Measurements from ENCODE around the gene BAIAP2L2. TPM values are rescaled to one million over a fixed set of nuclear protein-coding genes. Genes with fewer than 3 reads are reported as not detected.

Gene BAIAP2L2
- total RNA-seq, 1 donor = 1.1 TPM

DNA sequence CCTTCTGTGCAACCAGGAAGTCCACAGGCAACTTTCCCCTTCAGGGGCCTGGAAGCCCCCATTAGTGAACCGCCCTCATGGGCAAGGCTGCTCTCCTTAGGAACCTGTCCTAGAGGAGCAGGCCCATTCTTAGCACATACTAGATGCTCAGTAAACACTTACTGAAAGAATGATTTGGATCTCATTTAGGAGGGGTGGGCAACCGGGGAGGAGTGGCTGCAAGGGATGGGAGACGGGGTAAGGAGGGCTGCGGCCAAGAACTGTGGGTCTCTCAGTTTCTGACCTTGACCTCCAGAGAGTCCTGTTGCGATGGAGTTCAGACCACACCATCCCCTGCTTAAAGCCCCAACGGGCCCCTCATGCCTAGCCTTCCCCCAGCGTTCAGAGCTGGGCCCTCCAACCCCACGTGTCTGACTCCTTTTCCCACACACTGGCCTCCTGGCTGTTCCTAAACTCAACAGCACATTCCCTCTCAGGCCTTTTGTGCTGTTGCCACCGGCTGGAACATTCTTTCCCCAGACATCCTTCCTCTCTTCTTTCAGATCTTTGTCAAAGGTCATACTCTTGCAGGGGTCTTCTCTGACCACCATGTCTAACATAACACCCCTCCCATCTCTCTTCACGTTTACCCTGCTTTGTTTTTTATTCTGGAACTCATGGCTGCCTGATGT, 74.0 kb downstream of the BAIAP2L2 start:
- Histone ChIP-seq H3K36me3 (ENCODE audit: insufficient read depth, low read length) (no peaks in the 10 kb centered on the region), H3K9me3 (ENCODE audit: low read depth, low read length) (no peaks in the 10 kb centered on the region)

DNA sequence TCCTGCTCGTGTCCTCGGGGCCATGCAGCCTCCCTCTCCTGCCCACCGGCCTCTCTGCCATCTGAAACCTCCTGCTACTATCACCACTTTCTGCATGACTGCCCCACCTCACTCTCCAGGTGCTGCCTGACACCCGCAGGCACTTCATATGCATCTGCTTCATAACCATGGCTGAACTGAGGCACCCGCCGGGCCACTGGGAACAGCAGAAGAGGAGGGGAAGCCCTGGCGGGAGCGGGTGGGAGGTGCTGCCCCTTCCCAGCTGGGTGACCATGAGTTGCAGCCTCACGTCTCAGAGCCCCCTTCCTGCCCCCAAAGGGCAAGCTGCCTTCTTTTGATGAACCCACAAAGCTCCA, 75.0 kb downstream of the BAIAP2L2 start:
- Histone ChIP-seq H3K79me2 (ENCODE audit: insufficient read depth, low read length) (no peaks in the 10 kb centered on the region), H3K4me3 (ENCODE audit: insufficient read depth, low read length) (no peak overlapping the region), H3K36me3 (ENCODE audit: insufficient read depth, low read length) (no peaks in the 10 kb centered on the region), H3K4me1 (ENCODE audit: insufficient read depth, low read length) (peaks cover 27% of the 10 kb centered on the region), H3K4me2 (ENCODE audit: insufficient read depth, low read length) (no peak overlapping the region), H4K20me1 (ENCODE audit: insufficient read depth, low read length) (no peaks in the 10 kb centered on the region), H3K27me3 (ENCODE audit: insufficient read depth, low read length) (no peaks in the 10 kb centered on the region), H3K27ac (ENCODE audit: low read depth, low read length) (no peak overlapping the region), H3K9me3 (ENCODE audit: low read depth, low read length) (no peaks in the 10 kb centered on the region), H2AFZ (ENCODE audit: low read length) (no peak overlapping the region)
- DNase-seq (ENCODE audit: insufficient read length, low spot score, missing footprints) = peak; percentile 53
- TF ChIP-seq CTCF (IDR thresholded peaks at IDR 0.05; ENCODE audit: extremely low read depth, low read depth, low read length) = no peak

More for the DNA sequence above, 74.0 kb downstream of the BAIAP2L2 start:
- peak; percentile 65 for DNase-seq (ENCODE audit: insufficient read length, low spot score, missing footprints)
- Histone ChIP-seq H3K27ac (ENCODE audit: low read depth, low read length) (no peak overlapping the region), H2AFZ (ENCODE audit: low read length) (no peak overlapping the region), H4K20me1 (ENCODE audit: insufficient read depth, low read length) (no peaks in the 10 kb centered on the region), H3K4me3 (ENCODE audit: insufficient read depth, low read length) (no peak overlapping the region), H3K79me2 (ENCODE audit: insufficient read depth, low read length) (no peaks in the 10 kb centered on the region), H3K4me2 (ENCODE audit: insufficient read depth, low read length) (no peak overlapping the region), H3K27me3 (ENCODE audit: insufficient read depth, low read length) (no peaks in the 10 kb centered on the region), H3K4me1 (ENCODE audit: insufficient read depth, low read length) (peaks cover 20% of the 10 kb centered on the region)
- no peak for TF ChIP-seq CTCF (IDR thresholded peaks at IDR 0.05; ENCODE audit: extremely low read depth, low read depth, low read length)

Other genes starting within 250 kb of the BAIAP2L2 start
- 29.5 and 36.9 TPM in 2 replicates for gene MICALL1, start 204.4 kb downstream of the BAIAP2L2 start, total RNA-seq
- 0.29 and 0.72 TPM in 2 replicates for gene C22orf23, start 157.1 kb downstream of the BAIAP2L2 start, total RNA-seq
- gene POLR2F, start 157.0 kb downstream of the BAIAP2L2 start, total RNA-seq = 14.8 and 18.6 TPM in 2 replicates
- gene SOX10, start 126.1 kb downstream of the BAIAP2L2 start, total RNA-seq = not detected in 2 replicates
- 14.4 and 15.6 TPM in 2 replicates for gene PICK1, start 53.3 kb downstream of the BAIAP2L2 start, total RNA-seq
- not detected in 2 replicates for gene SLC16A8, start 26.5 kb downstream of the BAIAP2L2 start, total RNA-seq
- 12.3 and 17.7 TPM in 2 replicates for gene PLA2G6, start 71.1 kb upstream of the BAIAP2L2 start, total RNA-seq
- gene MAFF, start 91.3 kb upstream of the BAIAP2L2 start, total RNA-seq = 16.5 and 22.4 TPM in 2 replicates
- gene TMEM184B, start 162.3 kb upstream of the BAIAP2L2 start, total RNA-seq = 29.8 and 30.0 TPM in 2 replicates
- gene CSNK1E, start 206.7 kb upstream of the BAIAP2L2 start, total RNA-seq = 142 and 152 TPM in 2 replicates